NCI-H2081 (cell line): ENCODE measurements around the gene WDR82.

Source experiments
- DNase-seq, 2 experiments: peaks; one replicate each; lab custom pipeline; 2025; lab: John Stamatoyannopoulos, UW

WDR82 gene, protein sequence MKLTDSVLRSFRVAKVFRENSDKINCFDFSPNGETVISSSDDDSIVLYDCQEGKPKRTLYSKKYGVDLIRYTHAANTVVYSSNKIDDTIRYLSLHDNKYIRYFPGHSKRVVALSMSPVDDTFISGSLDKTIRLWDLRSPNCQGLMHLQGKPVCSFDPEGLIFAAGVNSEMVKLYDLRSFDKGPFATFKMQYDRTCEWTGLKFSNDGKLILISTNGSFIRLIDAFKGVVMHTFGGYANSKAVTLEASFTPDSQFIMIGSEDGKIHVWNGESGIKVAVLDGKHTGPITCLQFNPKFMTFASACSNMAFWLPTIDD

DNA sequence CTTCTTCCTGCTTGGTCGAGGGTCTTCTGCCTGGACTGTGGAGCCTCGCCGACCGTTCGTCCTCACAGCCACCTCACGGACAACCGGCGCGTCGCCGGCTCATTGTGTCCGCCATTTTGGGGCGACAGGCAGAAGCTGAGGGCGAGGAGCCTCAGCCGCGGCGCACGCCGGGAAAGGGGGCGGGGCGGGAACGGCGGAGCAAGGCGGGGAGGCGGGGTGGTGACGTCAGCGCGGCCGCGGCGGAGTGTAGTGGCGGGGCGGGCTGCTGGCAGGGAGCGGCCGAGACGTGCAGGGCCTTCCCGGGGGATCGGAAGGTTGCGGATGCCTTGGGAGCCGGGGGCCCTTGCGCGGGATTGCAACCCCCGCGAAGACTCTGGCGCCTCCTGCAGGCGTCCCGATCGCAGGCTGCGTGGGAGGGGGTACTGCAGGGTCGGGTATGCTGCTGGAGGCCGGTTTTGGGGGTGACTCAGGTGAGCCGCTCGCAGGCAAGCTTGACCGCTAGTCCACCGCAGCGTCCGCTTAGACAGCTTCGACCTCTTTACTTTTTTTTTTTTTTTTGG lies at the start of gene WDR82:
Gene WDR82, minus strand, starts transcription at position 140 of the 560 bp plus-strand sequence. CDS start 288 bp downstream, outside the sequence.
- peak; percentile 83 to 87 for DNase-seq

DNA sequence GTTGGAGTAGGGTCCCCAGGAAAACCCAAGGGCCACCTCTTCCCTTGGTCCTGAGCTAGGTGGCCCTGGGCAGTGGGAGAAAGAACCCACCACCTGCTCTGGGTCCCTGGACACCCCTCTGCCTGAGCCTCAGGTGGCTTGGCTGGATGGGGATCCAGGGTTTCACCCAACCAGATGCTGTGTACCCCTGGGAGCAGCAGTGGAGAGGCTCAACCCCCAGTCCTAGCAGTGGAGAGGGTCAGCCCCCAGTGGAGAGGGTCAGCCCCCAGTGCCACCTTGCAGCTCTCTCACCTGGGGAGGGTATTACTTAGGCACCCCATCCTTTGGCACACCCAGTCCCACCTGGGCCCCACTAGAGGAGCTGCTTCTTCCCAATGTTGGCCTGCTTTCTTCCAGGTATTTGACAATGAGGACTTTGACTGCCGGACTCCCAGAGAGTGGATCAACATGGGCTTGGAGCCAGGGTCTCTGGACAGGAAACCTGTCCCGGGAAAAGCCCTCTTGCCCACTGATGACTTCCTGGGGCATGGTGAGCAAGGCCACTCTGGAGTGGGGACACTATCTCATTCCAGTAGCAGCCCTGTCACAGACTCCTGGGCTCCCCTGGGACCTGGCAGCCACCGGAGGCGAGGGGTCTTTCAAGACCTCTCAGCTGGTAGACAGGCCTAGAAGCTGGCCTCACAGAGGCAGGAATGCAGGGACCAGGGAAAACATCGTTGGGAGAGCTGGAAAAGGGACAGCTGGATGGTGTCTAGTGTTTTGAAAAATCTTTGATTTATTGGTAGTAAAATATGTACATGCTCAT lies 49.2 kb upstream of the WDR82 start:
- DNase-seq = no peak

DNA sequence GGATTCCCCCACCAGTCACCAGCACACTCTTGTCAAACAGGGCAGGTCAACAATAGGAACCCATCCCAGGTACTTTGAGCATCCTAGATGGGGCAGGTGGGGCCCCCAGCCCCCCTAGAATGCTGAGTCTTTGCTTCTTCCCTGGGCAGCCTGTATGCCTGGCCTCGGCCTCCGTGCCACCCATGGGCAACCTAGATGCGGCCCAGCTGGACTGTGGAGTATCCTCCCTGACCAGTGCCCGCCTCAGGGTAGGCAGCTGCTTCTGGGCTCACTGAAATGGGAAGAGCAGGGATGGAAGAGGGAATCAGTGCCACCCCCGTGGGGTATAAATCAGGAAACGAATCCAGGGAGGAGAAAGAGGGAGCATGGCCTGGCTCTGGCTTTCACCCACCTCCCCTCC lies 48.5 kb upstream of the WDR82 start:
- DNase-seq = no peak

DNA sequence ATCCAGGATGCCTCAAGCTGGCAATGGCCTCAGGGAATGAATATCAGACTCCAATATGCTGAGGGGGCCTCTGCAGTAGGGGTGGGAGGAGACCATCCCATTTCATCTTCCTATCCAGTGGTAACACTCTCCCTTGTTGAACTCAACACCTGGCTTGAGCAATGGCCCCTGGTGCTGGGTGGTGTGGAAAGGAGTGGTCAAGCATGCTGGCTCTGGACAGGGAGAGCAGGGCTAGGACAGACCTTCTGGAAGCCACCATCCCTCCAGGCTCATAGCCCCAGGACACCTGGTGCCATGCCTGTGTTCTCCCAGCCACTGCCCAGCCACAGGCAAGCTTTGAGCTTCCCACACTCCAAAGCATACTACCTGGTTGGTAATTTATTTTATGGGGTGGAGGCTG lies 47.2 kb upstream of the WDR82 start:
- DNase-seq = no peak

DNA sequence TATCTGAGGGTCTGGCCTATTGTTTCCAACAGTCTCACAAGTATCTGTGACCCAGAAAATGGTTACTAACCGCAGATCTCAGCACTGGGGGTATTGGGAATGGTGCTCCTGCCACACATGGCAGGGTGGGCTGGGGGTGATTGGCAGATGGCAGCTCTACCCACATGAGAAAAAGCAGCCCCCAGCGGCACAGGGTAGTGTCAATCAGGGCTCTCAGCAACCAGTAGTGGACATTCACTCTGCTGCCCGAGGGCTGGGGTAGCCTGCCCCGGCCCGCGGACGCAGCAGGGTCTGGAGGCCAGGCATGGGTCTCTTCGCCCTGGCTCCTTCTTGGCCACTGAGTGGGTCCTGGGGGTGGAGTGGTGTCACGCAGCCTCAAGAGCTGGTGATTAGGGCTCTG lies 46.2 kb upstream of the WDR82 start:
- DNase-seq = no peak

DNA sequence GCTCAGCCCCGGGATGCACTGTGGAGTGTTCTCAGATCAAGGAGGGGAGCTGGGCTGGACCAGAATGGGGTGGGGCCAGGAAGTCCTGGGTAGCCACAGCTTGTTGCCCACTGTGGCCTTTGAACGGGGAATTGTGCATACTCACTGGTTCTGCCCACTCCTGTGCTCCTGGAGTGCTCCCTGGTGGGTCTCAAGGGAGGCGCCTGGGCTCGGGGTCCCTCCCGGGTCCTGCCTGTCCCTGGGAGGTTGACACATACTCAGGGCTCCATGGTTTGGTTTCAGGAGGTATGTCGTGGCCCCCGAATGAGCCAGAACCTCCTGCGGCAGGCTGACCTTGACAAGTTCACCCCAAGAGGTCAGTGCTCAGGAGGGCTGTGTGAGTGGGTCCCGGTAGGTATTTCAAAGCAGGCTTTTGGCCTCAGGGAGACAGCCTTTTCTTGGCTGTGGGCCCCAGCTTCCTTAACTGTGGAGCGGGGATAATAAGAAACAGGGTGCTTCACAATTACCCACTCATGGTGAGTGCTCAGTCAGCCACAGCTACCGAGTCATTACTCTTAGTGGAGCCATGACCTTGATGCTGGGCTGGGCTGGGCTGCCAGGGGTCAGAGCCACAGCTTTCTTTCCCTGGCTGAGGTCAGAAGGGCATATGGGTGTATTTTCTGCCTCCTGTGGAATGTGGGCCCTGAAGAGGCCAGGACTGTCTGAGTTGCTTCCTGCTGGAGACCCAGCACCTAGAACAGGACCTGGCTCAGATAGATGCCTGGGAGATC lies 45.3 kb upstream of the WDR82 start:
- no peak for DNase-seq

DNA sequence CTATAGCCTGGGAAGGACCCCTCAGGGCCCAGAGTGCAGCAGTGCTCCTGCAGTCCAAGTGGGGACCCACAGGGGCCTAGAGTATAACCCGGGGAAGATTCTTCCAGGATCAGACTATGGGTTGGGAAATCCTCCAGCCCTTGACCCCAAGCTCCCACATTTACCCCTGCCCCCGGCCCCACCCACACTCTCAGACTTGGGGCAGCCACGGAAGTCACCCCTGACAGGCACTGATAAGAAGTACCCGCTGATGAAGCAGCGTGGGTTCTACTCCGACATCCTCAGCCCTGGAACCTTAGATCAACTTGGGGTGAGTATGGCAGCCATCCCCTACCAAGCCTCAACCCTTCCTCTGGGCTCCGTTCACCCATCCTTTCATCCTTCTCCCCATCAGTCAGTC lies 44.0 kb upstream of the WDR82 start:
- DNase-seq = no peak

DNA sequence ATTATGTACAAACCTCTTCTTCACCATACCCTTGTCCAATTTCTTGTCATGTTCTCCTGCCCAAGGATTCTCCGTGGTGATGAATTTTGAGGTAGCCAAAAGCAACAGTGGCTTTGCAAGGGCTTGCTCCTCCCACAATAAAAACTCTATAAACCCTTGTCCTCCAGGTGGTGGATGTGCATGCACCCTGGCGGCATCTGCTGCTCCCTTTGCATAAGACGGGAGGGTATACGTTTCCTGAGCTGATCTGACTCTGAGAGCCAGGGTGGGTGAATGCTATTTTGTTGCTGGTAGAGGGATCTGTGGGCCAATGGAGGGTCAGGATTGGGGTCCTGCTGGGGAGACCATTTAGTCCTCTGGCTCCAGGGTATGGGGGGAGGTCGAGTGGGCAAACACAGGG lies 43.0 kb upstream of the WDR82 start:
- DNase-seq = peak in 1 of 2 experiments; percentile 2

DNA sequence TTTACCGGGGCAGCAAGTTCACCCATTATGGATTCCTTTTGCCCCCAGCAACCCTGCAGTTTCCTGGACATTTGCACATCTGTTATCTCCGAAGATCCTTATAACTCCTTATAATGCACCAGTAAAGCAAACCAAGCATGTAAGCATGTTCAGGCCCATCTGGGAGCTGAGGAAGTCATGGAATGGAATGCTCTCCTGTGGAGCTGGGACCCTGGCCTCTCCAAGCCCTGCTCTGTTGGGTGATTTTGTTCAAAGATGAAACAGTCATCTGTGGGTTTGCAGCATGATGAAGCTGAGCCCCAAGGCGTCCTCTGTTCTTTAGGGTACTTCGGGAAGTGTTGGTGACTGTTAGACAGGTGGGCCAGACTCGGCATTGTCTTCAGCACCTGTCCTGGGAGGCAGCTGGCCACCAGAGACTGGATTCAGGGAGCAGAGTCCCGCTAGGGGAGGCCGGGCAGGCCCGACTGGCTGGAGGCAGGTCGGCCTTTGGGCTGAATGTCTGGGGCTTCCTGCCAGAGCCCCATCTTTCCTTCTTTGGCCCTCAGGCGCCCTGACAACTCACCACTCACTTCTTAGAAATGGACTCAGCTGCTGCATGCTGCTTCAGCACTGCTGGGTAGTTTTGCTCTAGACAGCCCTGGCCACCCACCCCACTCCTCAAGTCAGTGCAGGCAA lies 41.6 kb upstream of the WDR82 start:
- DNase-seq = no peak

DNA sequence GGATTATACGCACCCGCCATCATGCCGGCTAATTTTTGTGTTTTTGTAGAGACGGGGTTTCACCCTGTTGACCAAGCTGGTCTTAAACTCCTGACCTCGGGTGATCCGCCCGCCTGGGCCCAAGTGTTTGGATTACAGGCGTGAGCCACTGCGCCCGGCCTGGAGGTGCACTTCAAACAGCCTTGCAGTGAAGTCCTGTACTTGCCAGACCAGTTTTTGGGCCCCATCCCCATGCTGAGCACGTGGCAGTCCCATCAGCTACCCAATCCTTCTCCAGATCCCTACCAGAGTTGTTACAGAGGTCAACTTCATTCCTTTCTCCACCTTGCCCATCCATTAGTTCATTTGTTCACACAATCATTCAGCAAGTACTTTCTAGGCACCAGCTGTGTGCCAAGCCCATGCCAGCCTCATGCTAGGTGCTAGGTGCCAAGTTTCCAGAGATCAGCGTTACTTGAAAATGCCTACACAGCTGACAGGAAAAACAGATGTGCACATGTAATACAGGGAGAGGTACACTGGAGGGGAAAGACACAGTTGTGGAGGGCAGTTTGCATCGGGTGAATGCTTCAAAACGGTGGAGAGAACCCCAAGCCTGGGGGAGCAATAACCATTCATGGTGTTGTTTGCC lies 39.9 kb upstream of the WDR82 start:
- no peak for DNase-seq

DNA sequence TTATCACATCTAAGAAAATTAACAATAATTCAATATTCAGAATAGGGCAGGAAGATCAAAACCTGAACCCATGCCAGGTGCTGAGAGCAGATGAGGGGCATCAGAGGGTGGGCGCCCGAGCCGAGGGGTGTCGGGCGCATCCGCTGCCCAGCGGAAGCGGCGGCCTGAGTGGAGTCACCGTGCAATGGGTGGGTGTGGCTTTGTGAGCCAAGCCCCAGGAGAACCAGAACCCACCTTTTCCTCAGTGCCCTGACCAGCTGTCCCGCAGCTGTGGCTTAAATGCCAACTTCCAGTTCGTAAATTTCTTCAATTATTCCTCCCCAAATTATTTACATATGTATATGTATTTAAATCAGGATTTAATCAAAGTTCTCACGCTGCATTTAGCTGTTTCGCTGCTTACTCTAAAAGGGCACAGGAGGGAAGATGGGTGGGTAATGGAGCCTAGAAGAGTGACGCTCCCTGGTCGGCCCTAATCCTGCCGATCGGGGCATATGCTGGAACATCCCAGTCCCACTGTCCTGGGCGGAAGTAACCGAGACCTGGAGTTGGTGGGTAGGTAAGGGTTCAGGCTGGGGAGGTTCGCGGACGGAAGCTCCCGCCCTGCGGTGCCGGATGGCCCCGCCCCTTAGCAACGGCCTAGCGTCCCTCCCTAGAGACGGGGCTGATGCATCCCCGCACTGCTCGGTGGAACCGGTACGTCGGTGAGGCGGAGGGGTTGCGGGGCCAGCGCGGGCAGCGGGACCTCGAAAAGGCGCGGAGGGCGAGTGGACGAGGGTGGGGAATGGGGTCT lies 39.0 kb upstream of the WDR82 start:
- DNase-seq = no peak

DNA sequence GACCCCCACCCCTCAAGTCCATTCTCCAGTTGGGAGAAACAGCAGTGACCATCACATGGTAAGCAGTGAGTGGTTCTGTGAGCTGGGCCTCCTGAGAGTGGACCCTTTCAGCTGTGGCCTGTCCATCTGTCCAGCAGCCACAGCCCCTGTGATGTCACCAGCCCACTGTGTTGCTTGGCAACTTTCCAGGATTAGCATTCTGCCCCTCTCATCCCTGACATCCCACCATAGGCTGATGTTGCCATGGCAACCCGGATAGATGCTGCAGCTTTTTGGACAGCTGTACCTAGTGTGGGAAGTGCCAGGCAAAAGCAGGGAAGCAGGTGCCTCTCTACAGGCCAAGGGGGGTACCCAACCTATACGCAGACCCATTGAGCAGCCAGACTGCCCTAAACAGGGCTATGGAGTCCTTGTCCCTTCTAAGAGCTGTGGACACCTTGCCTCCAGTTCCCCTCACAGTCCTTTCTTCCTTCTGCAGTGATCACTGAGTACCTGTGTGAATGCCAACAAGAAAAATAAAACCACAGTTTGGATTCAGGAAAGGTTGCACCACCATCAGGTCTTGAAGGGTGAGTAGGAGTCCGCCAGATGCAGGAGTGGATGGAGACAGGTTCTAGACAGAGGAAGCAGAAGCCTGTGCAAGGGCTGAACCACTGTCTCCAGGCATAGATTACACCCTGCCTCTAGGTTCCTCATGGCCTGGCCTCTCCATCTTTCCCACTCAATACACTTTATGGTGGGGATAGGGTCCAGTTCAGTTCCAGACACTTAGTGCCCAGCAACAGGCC lies 37.7 kb upstream of the WDR82 start, which contains the start of gene DNAH1:
Gene DNAH1, plus strand, starts transcription at position 343 of the 788 bp plus-strand sequence. CDS start 6,124 bp downstream, outside the sequence.
- no peak for DNase-seq

DNA sequence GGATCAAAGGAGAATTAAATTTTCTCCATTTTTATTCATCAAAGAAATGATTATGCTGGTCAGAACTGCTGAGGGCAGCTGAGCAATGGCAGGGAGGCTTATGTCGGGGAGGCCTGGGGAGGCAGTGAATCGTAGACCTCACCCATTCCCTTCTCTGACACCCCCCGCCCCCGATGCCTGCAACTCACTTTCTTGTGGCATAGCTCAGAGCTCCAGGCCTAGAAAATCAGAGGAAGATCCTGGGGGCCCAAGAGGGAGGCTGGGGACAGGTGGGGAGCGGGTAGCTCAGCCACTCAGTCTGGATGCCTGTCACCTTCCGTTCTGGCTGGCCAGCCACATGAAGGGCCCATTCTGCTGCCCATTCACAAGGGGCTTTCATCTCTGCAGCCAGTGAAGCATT lies 36.6 kb upstream of the WDR82 start:
- no peak for DNase-seq

DNA sequence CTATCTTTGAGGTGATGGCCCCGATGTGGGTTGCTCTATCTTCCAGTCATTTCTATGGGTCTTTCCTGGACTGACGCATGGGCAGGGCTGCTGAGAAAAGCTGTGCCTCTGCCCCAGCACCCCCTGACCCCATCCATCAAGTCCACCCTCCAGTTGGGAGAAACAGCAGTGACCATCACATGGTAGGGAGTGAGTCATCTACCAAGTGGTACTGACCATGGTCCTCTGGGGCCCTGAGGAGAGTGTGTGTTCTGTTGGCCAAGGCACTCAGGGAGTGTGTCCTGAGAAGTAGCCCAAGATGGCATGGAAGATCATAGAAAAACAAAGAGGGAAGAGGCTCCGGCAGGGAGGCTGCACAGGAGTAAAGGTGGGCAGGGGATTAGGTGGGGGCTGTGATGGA lies 36.0 kb upstream of the WDR82 start:
- DNase-seq = no peak

DNA sequence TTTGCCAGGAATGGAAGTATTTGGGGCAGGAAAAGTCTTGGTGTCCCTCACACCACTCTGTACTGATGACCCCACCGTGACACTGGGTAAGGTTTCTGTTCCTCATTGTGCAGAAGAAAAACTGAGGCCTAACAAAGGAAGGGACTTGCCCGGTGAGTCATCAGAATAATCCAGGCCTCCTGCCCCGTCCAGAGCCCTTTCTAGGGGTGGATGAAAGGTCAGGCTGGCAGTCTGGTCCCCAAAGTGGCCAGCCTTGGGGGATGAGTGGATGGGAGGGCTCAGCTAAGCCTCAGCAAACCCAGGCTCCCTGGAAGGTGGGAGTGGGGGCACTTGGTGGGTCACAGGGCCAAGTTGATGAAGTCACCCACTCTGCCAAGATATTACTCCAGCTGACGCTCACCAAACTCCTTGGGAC lies 35.3 kb upstream of the WDR82 start:
- no peak for DNase-seq

DNA sequence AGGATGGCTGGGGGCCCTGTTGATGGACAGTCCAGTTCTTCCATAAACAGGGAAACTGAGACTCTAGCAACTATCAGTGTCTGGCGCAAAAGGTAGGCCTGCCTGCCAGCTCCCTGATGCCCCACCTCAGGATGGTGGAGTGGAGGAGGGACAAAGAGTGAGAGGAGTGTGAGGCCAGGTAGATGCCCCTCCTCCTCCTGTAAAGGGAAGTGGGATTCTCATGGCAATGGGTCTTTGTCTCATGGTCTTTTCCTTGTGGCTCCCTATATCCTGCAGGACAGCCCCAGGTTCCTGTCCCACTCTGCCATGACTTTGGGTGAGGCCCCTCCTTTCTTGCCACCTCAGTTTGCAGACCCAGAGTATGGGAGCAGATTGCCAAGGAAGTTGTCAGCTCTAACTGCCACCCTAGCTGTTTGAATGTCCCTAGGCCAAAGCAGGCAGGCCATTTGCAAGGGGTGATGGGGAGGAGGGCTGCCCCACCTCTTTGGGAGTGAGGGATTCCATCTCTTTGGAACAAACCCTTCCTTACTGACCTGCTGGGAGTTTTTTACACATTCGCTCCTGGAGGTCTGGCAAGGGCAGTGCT lies 34.8 kb upstream of the WDR82 start:
- no peak for DNase-seq

DNA sequence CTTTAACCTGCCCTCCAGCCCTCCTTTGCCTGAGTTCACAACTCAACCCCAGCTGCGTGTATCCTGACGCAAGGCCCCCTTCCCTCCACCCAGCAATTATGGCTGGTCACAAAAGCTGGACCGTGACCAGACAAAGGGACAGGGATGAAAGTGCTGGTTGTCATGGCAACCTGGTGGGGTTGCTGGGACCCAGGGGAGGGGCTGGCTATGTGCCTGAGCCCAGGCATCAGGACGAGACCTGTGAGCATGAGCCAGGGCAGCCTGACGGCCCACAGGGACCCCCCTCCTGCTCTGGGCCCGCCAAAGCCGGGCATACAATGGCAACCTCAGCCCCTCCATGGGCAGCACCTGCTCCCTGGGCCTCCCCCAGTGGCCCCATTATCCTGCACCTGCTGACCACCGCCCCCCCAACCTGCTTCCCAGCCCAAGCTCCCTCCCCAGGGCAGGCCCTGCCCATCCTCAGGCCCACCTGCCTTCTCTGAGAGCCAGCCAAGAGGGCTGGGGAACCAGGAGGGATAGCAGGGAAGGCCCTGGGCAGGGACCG lies 33.2 kb upstream of the WDR82 start:
- DNase-seq = peak; percentile 80 to 81

DNA sequence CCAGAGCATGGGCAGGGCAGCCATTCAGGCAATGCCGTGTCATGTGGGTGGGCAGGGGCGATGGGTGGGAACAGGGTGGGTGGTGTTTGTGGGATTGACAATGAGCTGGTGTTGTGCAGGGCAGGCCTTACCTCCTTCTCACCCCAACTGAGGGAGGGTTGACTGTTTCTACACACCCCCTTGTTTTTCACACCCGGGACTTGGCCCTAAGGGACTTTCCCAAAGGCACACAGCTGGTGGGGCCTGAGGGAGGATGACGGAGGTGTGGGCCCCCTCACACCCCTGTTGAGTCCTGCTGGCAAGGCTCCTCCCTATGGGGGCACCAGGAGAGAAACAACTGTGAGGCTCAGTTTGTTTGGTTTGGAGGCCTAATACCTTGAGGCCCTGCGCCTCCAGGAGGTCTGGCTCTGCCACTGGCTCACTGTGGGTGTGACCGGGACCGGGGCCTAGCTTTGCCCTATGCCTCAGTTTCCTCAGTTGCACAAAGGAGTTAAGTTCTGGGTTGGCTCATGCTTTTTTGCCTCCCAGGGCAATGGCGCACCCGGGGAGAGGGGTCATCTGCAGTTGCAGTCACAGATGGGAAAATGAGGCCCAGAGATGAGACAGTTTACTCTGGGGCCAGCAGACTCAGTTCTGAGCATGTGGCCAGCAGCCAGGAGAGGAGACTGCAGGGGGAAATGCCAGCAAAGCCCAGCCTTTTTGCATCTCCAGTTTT lies 32.6 kb upstream of the WDR82 start:
- peak in 1 of 2 experiments; percentile 18 for DNase-seq
